ENCODE measurements around the gene LINGO4.

DNA sequence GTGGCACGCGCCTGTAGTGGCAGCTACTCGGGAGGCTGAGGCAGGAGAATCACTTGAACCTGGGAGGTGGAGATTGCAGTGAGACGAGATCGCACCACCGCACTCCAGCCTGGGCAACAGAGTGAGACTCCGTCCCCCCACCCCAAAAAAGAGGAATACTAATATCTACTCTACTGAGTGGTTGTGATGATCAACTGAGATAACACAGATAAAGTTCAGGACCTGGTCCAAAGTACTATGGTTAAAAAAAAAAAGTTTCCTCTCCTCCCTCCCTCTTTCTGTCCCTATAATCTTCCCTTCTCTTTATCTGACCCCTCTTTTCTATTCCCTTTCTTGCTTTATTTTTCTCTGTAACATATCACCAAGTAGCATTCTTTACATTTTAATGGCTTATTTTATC, 30.4 kb upstream of the LINGO4 start:
- TF ChIP-seq, protein P1, sequence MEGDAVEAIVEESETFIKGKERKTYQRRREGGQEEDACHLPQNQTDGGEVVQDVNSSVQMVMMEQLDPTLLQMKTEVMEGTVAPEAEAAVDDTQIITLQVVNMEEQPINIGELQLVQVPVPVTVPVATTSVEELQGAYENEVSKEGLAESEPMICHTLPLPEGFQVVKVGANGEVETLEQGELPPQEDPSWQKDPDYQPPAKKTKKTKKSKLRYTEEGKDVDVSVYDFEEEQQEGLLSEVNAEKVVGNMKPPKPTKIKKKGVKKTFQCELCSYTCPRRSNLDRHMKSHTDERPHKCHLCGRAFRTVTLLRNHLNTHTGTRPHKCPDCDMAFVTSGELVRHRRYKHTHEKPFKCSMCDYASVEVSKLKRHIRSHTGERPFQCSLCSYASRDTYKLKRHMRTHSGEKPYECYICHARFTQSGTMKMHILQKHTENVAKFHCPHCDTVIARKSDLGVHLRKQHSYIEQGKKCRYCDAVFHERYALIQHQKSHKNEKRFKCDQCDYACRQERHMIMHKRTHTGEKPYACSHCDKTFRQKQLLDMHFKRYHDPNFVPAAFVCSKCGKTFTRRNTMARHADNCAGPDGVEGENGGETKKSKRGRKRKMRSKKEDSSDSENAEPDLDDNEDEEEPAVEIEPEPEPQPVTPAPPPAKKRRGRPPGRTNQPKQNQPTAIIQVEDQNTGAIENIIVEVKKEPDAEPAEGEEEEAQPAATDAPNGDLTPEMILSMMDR (tag by site-specific recombination; IDR thresholded peaks at IDR 0.05) = no peak
- TF ChIP-seq, protein P2, sequence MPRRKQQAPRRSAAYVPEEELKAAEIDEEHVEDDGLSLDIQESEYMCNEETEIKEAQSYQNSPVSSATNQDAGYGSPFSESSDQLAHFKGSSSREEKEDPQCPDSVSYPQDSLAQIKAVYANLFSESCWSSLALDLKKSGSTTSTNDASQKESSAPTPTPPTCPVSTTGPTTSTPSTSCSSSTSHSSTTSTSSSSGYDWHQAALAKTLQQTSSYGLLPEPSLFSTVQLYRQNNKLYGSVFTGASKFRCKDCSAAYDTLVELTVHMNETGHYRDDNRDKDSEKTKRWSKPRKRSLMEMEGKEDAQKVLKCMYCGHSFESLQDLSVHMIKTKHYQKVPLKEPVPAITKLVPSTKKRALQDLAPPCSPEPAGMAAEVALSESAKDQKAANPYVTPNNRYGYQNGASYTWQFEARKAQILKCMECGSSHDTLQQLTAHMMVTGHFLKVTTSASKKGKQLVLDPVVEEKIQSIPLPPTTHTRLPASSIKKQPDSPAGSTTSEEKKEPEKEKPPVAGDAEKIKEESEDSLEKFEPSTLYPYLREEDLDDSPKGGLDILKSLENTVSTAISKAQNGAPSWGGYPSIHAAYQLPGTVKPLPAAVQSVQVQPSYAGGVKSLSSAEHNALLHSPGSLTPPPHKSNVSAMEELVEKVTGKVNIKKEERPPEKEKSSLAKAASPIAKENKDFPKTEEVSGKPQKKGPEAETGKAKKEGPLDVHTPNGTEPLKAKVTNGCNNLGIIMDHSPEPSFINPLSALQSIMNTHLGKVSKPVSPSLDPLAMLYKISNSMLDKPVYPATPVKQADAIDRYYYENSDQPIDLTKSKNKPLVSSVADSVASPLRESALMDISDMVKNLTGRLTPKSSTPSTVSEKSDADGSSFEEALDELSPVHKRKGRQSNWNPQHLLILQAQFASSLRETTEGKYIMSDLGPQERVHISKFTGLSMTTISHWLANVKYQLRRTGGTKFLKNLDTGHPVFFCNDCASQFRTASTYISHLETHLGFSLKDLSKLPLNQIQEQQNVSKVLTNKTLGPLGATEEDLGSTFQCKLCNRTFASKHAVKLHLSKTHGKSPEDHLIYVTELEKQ (tag by site-specific recombination; IDR thresholded peaks at IDR 0.05; ENCODE audit: borderline replicate concordance) = no peak
- TF ChIP-seq ZNF24 (tag by site-specific recombination; IDR thresholded peaks at IDR 0.05) = no peak

All from HEK293 (cell line).